ENCODE data around the gene ZNF646. TPM values are rescaled to one million over a fixed set of nuclear protein-coding genes. Genes with fewer than 3 reads are reported as not detected.
A peak's percentile ranks its signal among the peaks of the same experiment; 100 is the strongest.

The ZNF646 gene
- total and polyA plus RNA-seq, 2 of the 13 experiments (the other 11 are each of a cell fraction or from before 2014, with no cell fraction given) = 3.4 to 10.9 TPM

- TF ChIP-seq ZUFSP (CRISPR knock-in tag; IDR thresholded peaks at IDR 0.05; ENCODE audit: borderline replicate concordance) (no peak), SMAD9 (CRISPR knock-in tag; IDR thresholded peaks at IDR 0.05) (0 out of 2 replicates have a peak, but pooled peaks have one; percentile 79), DR1 (CRISPR knock-in tag; IDR thresholded peaks at IDR 0.05) (peak; percentile 68), IRX3 (CRISPR knock-in tag; IDR thresholded peaks at IDR 0.05; ENCODE audit: borderline replicate concordance, low read depth) (0 out of 2 replicates have a peak, but pooled peaks have one; percentile 76), NR2F2 (IDR thresholded peaks at IDR 0.05; ENCODE audit: borderline replicate concordance, low read depth) (no peak), FOXA3 (CRISPR knock-in tag; IDR thresholded peaks at IDR 0.05) (peak; percentile 75), ZNF121 (CRISPR knock-in tag; IDR thresholded peaks at IDR 0.05) (peak; percentile 44; the same call in 1 of the 2 replicates), MTA1 (CRISPR knock-in tag; IDR thresholded peaks at IDR 0.05; ENCODE audit: borderline replicate concordance) (no peak), ZNF652 (CRISPR knock-in tag; IDR thresholded peaks at IDR 0.05; ENCODE audit: borderline replicate concordance, low read depth) (peak; percentile 34; the same call in 1 of the 2 replicates), SRSF1 (optimal IDR thresholded peaks at IDR 0.05; ENCODE audit: low read depth, low read length) (no peak), HNRNPL (IDR thresholded peaks at IDR 0.05; ENCODE audit: low read depth, low read length) (0 out of 2 replicates have a peak, but pooled peaks have one; percentile 19), ZNF574 (CRISPR knock-in tag; IDR thresholded peaks at IDR 0.05) (peak; percentile 96), ZNF333 (CRISPR knock-in tag; IDR thresholded peaks at IDR 0.05; ENCODE audit: borderline replicate concordance) (peak; percentile 75; the same call in 1 of the 2 replicates), ZNF276 (CRISPR knock-in tag; IDR thresholded peaks at IDR 0.05; ENCODE audit: low read depth) (0 out of 2 replicates have a peak, but pooled peaks have one; percentile 41), SKI (IDR thresholded peaks at IDR 0.05; ENCODE audit: partially characterized antibody) (peak; percentile 45), ZNF180 (CRISPR knock-in tag; IDR thresholded peaks at IDR 0.05; ENCODE audit: borderline replicate concordance, low read depth) (no peak; the same call in 1 of the 2 replicates), ZFX (CRISPR knock-in tag; IDR thresholded peaks at IDR 0.05; ENCODE audit: low read depth) (peak; percentile 32; the same call in 1 of the 2 replicates), MEIS2 (CRISPR knock-in tag; IDR thresholded peaks at IDR 0.05) (peak; percentile 55), CHD2 (IDR thresholded peaks at IDR 0.05; ENCODE audit: low read depth, low read length) (no peak), SRF (IDR thresholded peaks at IDR 0.05; ENCODE audit: low read depth, low read length) (peak; percentile 70; the same call in 1 of the 2 replicates), JUNB (CRISPR knock-in tag; IDR thresholded peaks at IDR 0.05; ENCODE audit: borderline replicate concordance) (no peak)
Observed at GRCh38 chr16:31073970-31074813, at the start of gene ZNF646, which contains the start of gene ZNF668 (continued).
